KOPT-K1 (cell line): ENCODE results near the gene NXPE3.
A peak's percentile ranks its signal among the peaks of the same experiment; 100 is the strongest.
"Not testable (repeated sequence)": the region's sequence is repeated elsewhere in the genome, so short reads cannot be mapped to it uniquely, and the experiment has no call there.

Experiments
- H3K27ac ChIP-seq: fragments of 200-600 bp; sonication (generic); 2 replicates; pipeline ENCODE4 v1.5.1; 2016; ENCODE audit warnings: antibody characterized with exemption, mild to moderate bottlenecking, low read depth, low read length; ENCODE audit not compliant: poor library complexity, severe bottlenecking
- H3K36me3 ChIP-seq: fragments of 200-600 bp; sonication (generic); 2 replicates; pipeline ENCODE4 v1.5.1; 2017; ENCODE audit warnings: antibody characterized with exemption, mild to moderate bottlenecking, low read length, moderate library complexity; ENCODE audit not compliant: insufficient read depth
- H3K9me3 ChIP-seq: fragments of 200-600 bp; sonication (generic); 2 replicates; pipeline ENCODE4 v1.5.1; 2017; ENCODE audit warnings: antibody characterized with exemption, low read length, mild to moderate bottlenecking; ENCODE audit not compliant: insufficient read depth, poor library complexity, severe bottlenecking

Gene NXPE3

DNA sequence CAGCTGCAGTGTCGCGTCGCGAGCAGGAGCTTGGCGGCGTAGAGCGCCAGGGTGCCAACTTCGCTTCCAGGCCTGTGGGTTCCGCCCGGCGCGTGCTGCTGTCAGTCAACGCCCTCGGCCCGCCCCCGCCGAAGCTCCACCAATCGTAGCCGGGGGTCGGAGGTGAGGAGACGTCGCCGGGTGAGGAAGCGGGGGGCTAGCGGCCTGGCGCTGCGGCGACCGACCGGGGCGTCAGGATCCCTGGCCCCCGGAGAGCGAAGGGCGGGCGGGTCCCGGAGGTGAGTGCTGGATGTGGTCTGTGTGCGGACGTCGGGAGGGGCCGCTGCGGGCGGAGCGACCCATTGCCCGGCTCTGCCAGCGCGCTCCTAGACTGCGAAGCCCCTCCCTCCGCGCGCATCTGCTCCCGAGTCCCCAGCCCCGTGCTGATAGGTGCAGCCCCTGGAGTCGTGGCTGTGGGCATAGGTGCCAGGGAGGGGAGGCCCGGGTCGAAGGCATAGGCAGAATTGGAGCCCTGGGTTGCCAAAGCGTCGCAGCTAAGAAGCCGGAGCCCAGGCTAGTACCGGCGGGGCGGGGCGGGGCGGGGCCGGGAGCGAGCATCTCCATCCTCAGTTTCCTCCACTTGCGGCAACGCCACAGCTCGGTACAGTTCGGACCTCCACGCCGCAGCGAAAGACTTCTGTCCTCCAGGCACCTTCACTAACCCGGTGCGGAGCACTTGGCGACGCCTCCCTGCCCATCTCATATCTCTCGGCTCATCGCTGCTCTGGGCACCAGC lies at the start of gene NXPE3:
TSS of gene NXPE3 (plus strand) at position 165 of the 775 bp plus-strand sequence. CDS start 6,386 bp downstream, outside the sequence.
- H3K36me3 ChIP-seq = peaks cover 16% of the 10 kb centered on the region
- H3K27ac ChIP-seq = peak within 1 kb of the TSS; percentile 79
- H3K9me3 ChIP-seq = no peaks in the 10 kb centered on the region

- H3K27ac ChIP-seq = no peak overlapping the region
- H3K36me3 ChIP-seq = peaks cover 80% of the 10 kb centered on the region
- peaks cover 6% of the 10 kb centered on the region for H3K9me3 ChIP-seq
These were observed 49.4 kb upstream of the NXPE3 start for GRCh38 chr3:101729586-101729985.

- Histone ChIP-seq H3K9me3 (peaks cover 18% of the 10 kb centered on the region), H3K36me3 (peaks cover 93% of the 10 kb centered on the region), H3K27ac (no peak overlapping the region)
These were observed 48.2 kb upstream of the NXPE3 start for GRCh38 chr3:101730839-101731238.

DNA sequence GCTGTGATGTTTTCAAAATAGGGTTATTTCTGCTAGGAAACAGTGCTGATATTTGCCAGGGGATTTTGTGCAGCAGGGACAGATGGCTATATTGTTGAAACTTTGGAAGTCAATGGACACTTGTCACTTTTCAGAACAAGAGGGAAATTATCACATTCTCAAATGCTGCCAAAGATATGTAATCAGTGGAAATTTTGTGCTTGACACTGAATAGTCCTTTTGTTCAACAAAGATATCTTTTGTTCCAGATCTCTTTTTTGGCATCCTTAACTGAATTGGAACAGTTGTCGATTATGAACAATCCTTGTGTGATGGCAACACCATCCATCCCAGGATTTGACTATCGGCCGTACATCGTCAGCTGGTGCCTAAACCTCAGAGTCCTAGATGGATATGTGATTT lies 46.8 kb upstream of the NXPE3 start:
- Histone ChIP-seq H3K27ac (no peak overlapping the region), H3K9me3 (peaks cover 32% of the 10 kb centered on the region), H3K36me3 (peaks cover 97% of the 10 kb centered on the region)

GRCh38 chr3:101735833-101736232 lies 43.2 kb upstream of the NXPE3 start:
- peaks cover 35% of the 10 kb centered on the region for H3K9me3 ChIP-seq
- H3K36me3 ChIP-seq = peaks cover 76% of the 10 kb centered on the region
- H3K27ac ChIP-seq = no peak overlapping the region

DNA sequence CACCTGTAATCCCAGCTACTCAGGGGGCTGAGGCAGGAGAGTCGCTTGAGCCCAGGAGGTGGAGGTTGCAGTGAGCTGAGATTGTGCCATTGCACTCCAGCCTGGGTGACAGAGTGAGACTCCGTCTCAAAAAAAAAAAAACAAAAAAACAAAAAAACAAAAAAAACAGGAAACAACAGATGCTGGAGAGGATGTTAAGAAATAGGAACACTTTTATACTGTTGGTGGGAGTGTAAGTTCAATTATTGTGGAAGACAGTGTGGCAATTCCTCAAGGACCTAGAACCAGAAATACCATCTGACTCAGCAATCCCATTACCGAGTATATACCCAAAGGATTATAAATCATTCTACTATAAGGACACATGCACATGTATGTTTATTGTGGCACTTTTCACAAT lies 37.1 kb upstream of the NXPE3 start:
- Histone ChIP-seq H3K36me3 (peaks cover 41% of the 10 kb centered on the region), H3K9me3 (peaks cover 14% of the 10 kb centered on the region)
- not testable (repeated sequence) for H3K27ac ChIP-seq

DNA sequence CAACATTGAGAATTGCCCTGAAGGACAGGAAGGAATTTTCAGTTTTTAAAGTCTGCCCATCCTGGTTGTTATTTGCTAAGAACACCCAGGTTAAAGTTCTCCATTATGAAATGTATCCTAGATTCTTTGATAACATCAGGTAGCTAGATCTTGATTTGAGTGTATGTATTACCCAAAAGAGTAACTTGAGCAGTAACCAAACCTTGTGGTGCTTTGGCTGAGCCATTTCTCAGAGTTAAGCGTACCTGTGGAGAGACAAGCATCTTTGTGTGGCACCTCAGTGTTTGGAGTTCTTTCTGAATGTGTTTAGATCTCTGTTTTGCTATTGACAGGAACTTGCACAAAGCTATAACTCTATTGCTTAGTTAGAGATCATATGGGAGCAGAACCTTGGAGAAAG lies 34.2 kb upstream of the NXPE3 start:
- Histone ChIP-seq H3K27ac (no peak overlapping the region), H3K9me3 (peaks cover 8% of the 10 kb centered on the region)

DNA sequence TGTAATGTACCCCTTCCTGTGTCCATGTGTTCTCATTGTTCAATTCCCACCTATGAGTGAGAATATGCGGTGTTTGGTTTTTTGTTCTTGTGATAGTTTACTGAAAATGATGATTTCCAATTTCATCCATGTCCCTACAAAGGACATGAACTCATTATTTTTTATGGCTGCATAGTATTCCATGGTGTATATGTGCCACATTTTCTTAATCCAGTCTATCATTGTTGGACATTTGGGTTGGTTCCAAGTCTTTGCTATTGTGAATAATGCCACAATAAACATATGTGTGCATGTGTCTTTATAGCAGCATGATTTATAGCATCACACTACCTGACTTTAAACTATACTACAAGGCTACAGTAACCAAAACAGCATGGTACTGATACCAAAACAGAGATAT lies 33.1 kb upstream of the NXPE3 start:
- H3K27ac ChIP-seq, H3K9me3 ChIP-seq: not testable (repeated sequence)
- peaks cover 27% of the 10 kb centered on the region for H3K36me3 ChIP-seq

More for the DNA sequence above, 34.2 kb upstream of the NXPE3 start:
- peaks cover 27% of the 10 kb centered on the region for H3K36me3 ChIP-seq

- Histone ChIP-seq H3K36me3 (peaks cover 42% of the 10 kb centered on the region), H3K27ac (peak overlapping the region; percentile 49)
- H3K9me3 ChIP-seq = not testable (repeated sequence)
These were observed 25.5 kb upstream of the NXPE3 start for GRCh38 chr3:101753386-101754113.

- Histone ChIP-seq H3K27ac (no peak overlapping the region), H3K9me3 (no peaks in the 10 kb centered on the region), H3K36me3 (peaks cover 87% of the 10 kb centered on the region)
These were observed 20.8 kb upstream of the NXPE3 start for GRCh38 chr3:101758224-101758623.

DNA sequence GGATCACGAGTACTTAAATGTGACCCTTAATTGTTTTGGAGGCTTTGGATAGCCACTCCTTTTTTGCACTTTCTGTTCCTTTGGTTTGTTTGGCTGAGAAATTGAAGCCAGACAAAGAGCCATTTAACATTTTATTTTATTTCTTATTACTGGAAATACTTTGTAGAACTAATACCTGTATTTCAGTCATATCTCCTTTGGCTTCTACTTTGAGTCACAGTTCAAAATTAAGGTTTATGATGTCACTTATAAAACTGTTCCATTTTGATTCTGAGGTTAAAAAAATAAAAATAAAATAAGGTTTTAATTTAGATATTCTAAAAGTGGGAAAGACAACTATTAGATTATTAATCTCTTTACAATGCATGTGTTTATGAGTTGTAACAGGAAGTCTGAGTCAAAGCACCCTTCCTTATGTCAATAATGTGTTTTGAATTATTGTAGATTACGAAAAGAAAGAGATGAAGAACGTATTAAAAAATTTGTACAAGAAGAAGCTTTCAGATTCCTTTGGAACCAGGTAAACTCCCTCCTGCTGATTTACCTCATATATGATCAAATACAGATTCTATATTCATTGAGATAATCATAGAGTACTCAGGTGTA lies 16.9 kb upstream of the NXPE3 start:
- Histone ChIP-seq H3K9me3 (no peaks in the 10 kb centered on the region), H3K27ac (no peak overlapping the region), H3K36me3 (peaks cover 95% of the 10 kb centered on the region)

- H3K9me3 ChIP-seq, H3K36me3 ChIP-seq: not testable (repeated sequence)
- H3K27ac ChIP-seq = peak overlapping the region; percentile 18
These were observed 1.2 kb upstream of the NXPE3 start for GRCh38 chr3:101777745-101778281.

DNA sequence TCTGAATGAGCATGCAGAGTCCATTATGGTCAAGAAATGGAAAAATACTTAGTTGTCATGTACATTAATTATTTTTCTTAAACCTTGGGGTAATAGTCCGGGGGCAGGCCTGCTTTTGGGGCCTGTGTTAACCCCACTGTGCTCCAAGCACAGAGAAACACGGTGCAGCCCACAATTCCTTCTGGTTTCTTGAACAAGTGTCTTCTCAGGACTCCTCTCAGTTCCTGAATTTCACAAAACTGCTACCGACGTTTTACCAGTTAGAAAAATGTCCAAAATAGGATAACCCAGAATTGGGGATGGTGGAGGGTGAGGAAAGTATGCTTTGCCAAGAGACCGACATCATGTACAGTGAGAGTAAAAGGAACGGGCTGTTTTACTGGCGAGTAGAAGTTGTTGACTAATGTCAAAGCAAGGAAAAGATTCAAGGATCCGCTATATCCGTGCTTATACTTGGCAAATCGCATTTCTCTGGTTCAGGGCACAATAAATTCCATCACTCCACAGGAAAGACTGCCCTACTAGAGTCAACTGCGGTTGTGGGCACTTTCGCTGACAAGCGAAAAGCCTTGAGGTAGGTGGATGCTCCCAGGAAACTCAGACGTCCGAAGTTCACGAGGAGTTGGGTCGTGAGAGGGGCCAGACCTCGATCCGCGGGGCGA lies 495 bp upstream of the NXPE3 start:
- peak overlapping the region; percentile 79 for H3K27ac ChIP-seq
- H3K9me3 ChIP-seq = no peaks in the 10 kb centered on the region
- H3K36me3 ChIP-seq = peaks cover 9% of the 10 kb centered on the region

GRCh38 chr3:101779822-101780381 lies 891 bp downstream of the NXPE3 start:
- Histone ChIP-seq H3K36me3 (peaks cover 21% of the 10 kb centered on the region), H3K9me3 (no peaks in the 10 kb centered on the region), H3K27ac (peak overlapping the region; percentile 79)
